GM12878 (cell line): Measurements from ENCODE around the gene DLX3. TPM values are rescaled to one million over a fixed set of nuclear protein-coding genes. Genes with fewer than 3 reads are reported as not detected.

Experiments
- ATAC-seq: fragments of 200-7000 bp; cut with Tn5 transposase; 3 replicates; pipeline ENCODE4 v1.9.1; 2020; ENCODE audit warnings: mild to moderate bottlenecking, moderate library complexity
- BruUV-seq: library from RNA; stranded (reverse); fragments of 400-500 nt; replicated peaks from 2 replicates; lab custom pipeline; 2021; lab: Mats Ljungman, UMichigan
- CTCF ChIA-PET: fragments of 300-600 bp; sonication (Branson Sonifier 250); formaldehyde crosslinking; extraction: SDS; loops from one replicate; lab custom pipeline; 2021; ENCODE audit warnings: inconsistent platforms; lab: Yijun Ruan, JAX
- POLR2A ChIA-PET: fragments of 350-600 bp; formaldehyde crosslinking; extraction: SDS; loops from one replicate; lab custom pipeline; 2021; ENCODE audit warnings: inconsistent platforms; lab: Charles Lee
- RAD21 ChIA-PET: fragments of 300-600 bp; sonication (Branson Sonifier 250); formaldehyde crosslinking; loops from one replicate; lab custom pipeline; 2023; ENCODE audit warnings: antibody characterized with exemption; ENCODE audit not compliant: unreplicated experiment; lab: Charles Lee
- SMC1A ChIA-PET: fragments of 300-600 bp; sonication (Branson Sonifier 250); formaldehyde crosslinking; loops from one replicate; lab custom pipeline; 2023; ENCODE audit not compliant: unreplicated experiment, uncharacterized antibody; lab: Charles Lee
- DNase-seq: peaks from one replicate; pipeline ENCODE4 v3.0.0-alpha.2; 2011; ENCODE audit warnings: low read depth, low spot score
- FAIRE-seq: peaks from 3 replicates; lab custom pipeline; 2011; peaks lifted over from hg19 to GRCh38; lab: Jason Lieb, UNC
- H2AFZ ChIP-seq: 2 replicates; pipeline ENCODE4 v1.6.0; 2011; ENCODE audit warnings: low read depth, low read length, control low read depth; ENCODE audit not compliant: control insufficient read depth
- H3K27ac ChIP-seq: 2 replicates; pipeline ENCODE4 v1.5.1; 2011; ENCODE audit warnings: control low read depth; ENCODE audit not compliant: control insufficient read depth, insufficient read depth
- H3K27me3 ChIP-seq, 2 experiments: replicated peaks in 1 of 2; 2 replicates each; pipeline versions ENCODE4 v1.6.0 to v1.6.1; 2011; ENCODE audit warnings: low read length in 1 of 2; ENCODE audit not compliant: control insufficient read depth in 2 of 2, insufficient read depth in 2 of 2
- H3K36me3 ChIP-seq, 2 experiments: 2 replicates each; pipeline ENCODE4 v1.5.1; 2011; ENCODE audit warnings: low read length in 1 of 2; ENCODE audit not compliant: control insufficient read depth in 2 of 2, insufficient read depth in 2 of 2
- H3K4me1 ChIP-seq: 2 replicates; pipeline ENCODE4 v1.6.1; 2011; ENCODE audit warnings: mild to moderate bottlenecking, low read length, moderate library complexity, mixed read lengths; ENCODE audit not compliant: control insufficient read depth, insufficient read depth
- H3K4me2 ChIP-seq: 2 replicates; pipeline ENCODE4 v1.6.0; 2011; ENCODE audit warnings: control low read depth; ENCODE audit not compliant: control insufficient read depth, insufficient read depth
- H3K4me3 ChIP-seq: fragments of 200-600 bp; sonication (generic); 2 replicates; pipeline ENCODE4 v1.5.1; 2016
- H3K79me2 ChIP-seq: 2 replicates; pipeline ENCODE4 v1.6.0; 2011; ENCODE audit warnings: low read length; ENCODE audit not compliant: control insufficient read depth, insufficient read depth
- H3K9ac ChIP-seq: 2 replicates; pipeline ENCODE4 v1.8.0; 2011; ENCODE audit warnings: low read length, control low read depth, mixed read lengths; ENCODE audit not compliant: control insufficient read depth, insufficient read depth
- H3K9me3 ChIP-seq: replicated peaks from 3 replicates; pipeline ENCODE4 v1.5.1; 2011; ENCODE audit warnings: mild to moderate bottlenecking, low read length; ENCODE audit not compliant: control insufficient read depth, insufficient read depth
- H4K20me1 ChIP-seq: 2 replicates; pipeline ENCODE4 v1.6.0; 2011; ENCODE audit not compliant: control insufficient read depth, insufficient read depth
- EZH2 ChIP-seq: IDR thresholded peaks from 2 replicates; pipeline ENCODE4 v1.6.1; 2012; ENCODE audit warnings: low read depth, mild to moderate bottlenecking, control low read depth, inconsistent platforms, low read length, borderline replicate concordance; ENCODE audit not compliant: control insufficient read depth
- IRF5 ChIP-seq: fragments of 450-650 bp; IDR thresholded peaks from 2 replicates; pipeline ENCODE4 v1.6.1; 2017; ENCODE audit warnings: borderline replicate concordance
- RELB ChIP-seq: fragments of 450-650 bp; IDR thresholded peaks from 2 replicates; pipeline ENCODE4 v1.6.1; 2017; ENCODE audit warnings: low read depth, mild to moderate bottlenecking, moderate library complexity
- RFX5 ChIP-seq: IDR thresholded peaks from 2 replicates; pipeline ENCODE4 v1.6.1; 2011; ENCODE audit warnings: low read depth, low read length, improper control_type of control experiment
- SUZ12 ChIP-seq: fragments of 200-600 bp; sonication (generic); IDR thresholded peaks from one replicate; pipeline ENCODE4 v1.6.1; 2018; ENCODE audit warnings: antibody characterized with exemption, mild to moderate bottlenecking; ENCODE audit not compliant: unreplicated experiment
- YBX1 ChIP-seq: fragments of 450-650 bp; IDR thresholded peaks from 2 replicates; pipeline ENCODE4 v1.6.1; 2016; ENCODE audit warnings: antibody characterized with exemption
- WGBS: methylation state at CpG from one replicate; pipeline ENCODE4 v1.1.6; 2016; ENCODE audit warnings: low lambda C conversion rate; ENCODE audit not compliant: insufficient replicate concordance, insufficient coverage; ENCODE audit errors: missing lambda C conversion rate; 5-methylcytosine and 5-hydroxymethylcytosine counted together
- in situ Hi-C: fragments of 300-500 bp; cut with MboI; formaldehyde crosslinking; loops from 9 replicates; pipeline ENCODE4 v1.14.3; 2018; ENCODE audit warnings: mixed read lengths
- intact Hi-C: fragments of 100-400 bp; cut with micrococcal nuclease; formaldehyde crosslinking; loops from one replicate; pipeline ENCODE4 v1.14.2; 2022; ENCODE audit not compliant: unreplicated experiment
- polyA plus RNA-seq, 11 experiments: library from polyadenylated mRNA; depleted of rRNA in 4 of 11; unstranded in 6 of 11; stranded (reverse) in 5 of 11; fragments of >200 nt; fragmentation: Nextera tagmentation in 4 of 11; fragmentation: Illumina TruSeq in 1 of 11; extraction: Ambion mirVana in 4 of 11; extraction: Trizol in 1 of 11; gene quantifications; 1 replicate in 1 of 11; 2 replicates in 10 of 11; pipeline versions ENCODE4 v1.2.1 to v1.2.3, GENCODE V29; 2011 to 2016; ENCODE audit warnings: inconsistent platforms in 2 of 11, missing spikeins in 2 of 11, low read depth in 1 of 11
- total RNA-seq, 4 experiments: library from RNA; depleted of rRNA in 3 of 4; stranded (reverse); fragments of >200 nt in 3 of 4; fragmentation: Illumina TruSeq in 1 of 4; extraction: Trizol in 1 of 4; gene quantifications; 2 replicates each; pipeline versions ENCODE4 v1.2.1 to v1.2.3, GENCODE V29; 2013 to 2021

Gene DLX3
- total and polyA plus RNA-seq, 10 of the 15 experiments (the other 5 are each of a cell fraction or from before 2014, with no cell fraction given): not detected

GRCh38 chr17:49967621-49968404 is 27.2 kb downstream of the DLX3 start:
- no peaks in the 10 kb centered on the region for H3K9me3 ChIP-seq
- no peaks in the 10 kb centered on the region for H3K36me3 ChIP-seq
- ATAC-seq: no peak
- no peak overlapping the region for H3K9ac ChIP-seq
- WGBS: 40% methylated on average over 10 of the region's 10 CpGs
- TF ChIP-seq RFX5 (no peak), YBX1 (no peak), IRF5 (no peak), RELB (no peak), EZH2 (0 out of 2 replicates have a peak, but pooled peaks have one; percentile 42), SUZ12 (peak; percentile 42)
- ChIA-PET POLR2A (no interaction called here), RAD21 (no interaction called here), CTCF (interaction anchor here (2.3 kb wide), 1 partner anchor 30 kb away, joined by 13 read pairs; no protein-coding TSS in a partner anchor), SMC1A (no interaction called here)
- FAIRE-seq: no peak
- H2AFZ ChIP-seq: peak overlapping the region; percentile 64
- peaks cover 27 to 37% of the 10 kb centered on the region in 2 experiments for H3K27me3 ChIP-seq
- in situ Hi-C loops: no loop called here
- no peak for DNase-seq
- no peaks in the 10 kb centered on the region for H4K20me1 ChIP-seq
- intact Hi-C loops: no loop called here
- BruUV-seq: no TSS peak
- H3K27ac ChIP-seq: no peak overlapping the region
- H3K79me2 ChIP-seq: no peaks in the 10 kb centered on the region
- H3K4me1 ChIP-seq: no peaks in the 10 kb centered on the region; the same call in 1 of the 2 replicates
- H3K4me2 ChIP-seq: peak overlapping the region; percentile 96; the same call in 1 of the 2 replicates
- peak overlapping the region; percentile 77; the same call in 1 of the 2 replicates for H3K4me3 ChIP-seq
